Fibroblast of lung (primary cell): ENCODE measurements around the gene CELF5. TPM values are rescaled to one million over a fixed set of nuclear protein-coding genes. Genes with fewer than 3 reads are reported as not detected.

Source experiments
- DNase-seq, 2 donors: peaks; one replicate each; pipeline versions ENCODE4 v3.0.0 to v3.0.0-alpha.2; 2010; ENCODE audit warnings: low read depth in 2 of 2
- H2AFZ ChIP-seq: 2 replicates; pipeline ENCODE4 v1.5.1; 2012; ENCODE audit warnings: low read length, control low read depth, inconsistent platforms
- H3K27ac ChIP-seq: 2 replicates; pipeline ENCODE4 v1.5.1; 2011; ENCODE audit warnings: low read length, control low read depth; ENCODE audit not compliant: insufficient read depth
- H3K27me3 ChIP-seq: 2 replicates; pipeline ENCODE4 v1.5.1; 2011; ENCODE audit warnings: mild to moderate bottlenecking, low read length; ENCODE audit not compliant: control insufficient read depth, insufficient read depth
- H3K36me3 ChIP-seq: 2 replicates; pipeline ENCODE4 v1.5.1; 2011; ENCODE audit warnings: low read length; ENCODE audit not compliant: control insufficient read depth, insufficient read depth
- H3K4me1 ChIP-seq: 2 replicates; pipeline ENCODE4 v1.5.1; 2011; ENCODE audit warnings: low read length; ENCODE audit not compliant: control insufficient read depth, insufficient read depth; ENCODE audit errors: extremely low read depth
- H3K4me2 ChIP-seq: 2 replicates; pipeline ENCODE4 v1.5.1; 2011; ENCODE audit warnings: low read length, control low read depth; ENCODE audit not compliant: insufficient read depth; ENCODE audit errors: extremely low read depth
- H3K4me3 ChIP-seq, 4 experiments: fragments of 200-600 bp in 1 of 4; sonication (generic) in 1 of 4; replicated peaks in 1 of 4; 2 replicates each; pipeline ENCODE4 v1.5.1; 2011 to 2016; ENCODE audit warnings: low read length in 4 of 4, low read depth in 3 of 4, mild to moderate bottlenecking in 3 of 4, control low read depth in 2 of 4, inconsistent platforms in 1 of 4, mixed read lengths in 1 of 4; ENCODE audit not compliant: insufficient read depth in 1 of 4; ENCODE audit errors: control extremely low read depth in 1 of 4
- H3K79me2 ChIP-seq: 2 replicates; pipeline ENCODE4 v1.5.1; 2012; ENCODE audit warnings: mild to moderate bottlenecking, low read length, inconsistent platforms; ENCODE audit not compliant: control insufficient read depth, insufficient read depth
- H3K9ac ChIP-seq: 2 replicates; pipeline ENCODE4 v1.5.1; 2011; ENCODE audit warnings: mild to moderate bottlenecking, low read length, control low read depth; ENCODE audit not compliant: insufficient read depth
- H3K9me3 ChIP-seq: 2 replicates; pipeline ENCODE4 v1.5.1; 2012; ENCODE audit warnings: low read depth, low read length; ENCODE audit not compliant: control insufficient read depth, insufficient read depth
- H4K20me1 ChIP-seq: 2 replicates; pipeline ENCODE4 v1.5.1; 2011; ENCODE audit warnings: low read length; ENCODE audit not compliant: control insufficient read depth, insufficient read depth; ENCODE audit errors: extremely low read depth
- CTCF ChIP-seq, 2 donors: IDR thresholded peaks in 1 of 2; conservative IDR thresholded peaks in 1 of 2; 1 replicate in 1 of 2; 2 replicates in 1 of 2; pipeline ENCODE4 v1.5.1; 2011 to 2012; ENCODE audit warnings: low read length in 2 of 2, control low read depth in 1 of 2, inconsistent platforms in 1 of 2, low read depth in 1 of 2, mild to moderate bottlenecking in 1 of 2
- EZH2 ChIP-seq: IDR thresholded peaks from 2 replicates; pipeline ENCODE4 v1.5.1; 2012; ENCODE audit warnings: low read length, control low read depth, mild to moderate bottlenecking; ENCODE audit errors: missing control alignments
- polyA plus RNA-seq, 2 donors: library from polyadenylated mRNA; depleted of rRNA in 1 of 2; stranded (reverse) in 1 of 2; unstranded in 1 of 2; fragments of >200 nt; gene quantifications; 2 replicates each; pipeline ENCODE4 v1.2.1, GENCODE V29; 2011 to 2012; ENCODE audit warnings: missing spikeins in 1 of 2
- total RNA-seq: library from RNA; depleted of rRNA; stranded (reverse); fragments of >200 nt; gene quantifications from 2 replicates; pipeline ENCODE4 v1.2.1, GENCODE V29; 2014

The CELF5 gene
- total and polyA plus RNA-seq, 2 donors (not counting 1 experiment from before 2014, with no cell fraction given), result under 0.01 TPM; not detected in 1

- H3K79me2 ChIP-seq, result no peaks in the 10 kb centered on the region
- TF ChIP-seq EZH2, result no peak
- peak in 1 of 2 donors; percentile 32 for TF ChIP-seq CTCF (conservative IDR thresholded peaks at IDR 0.05 in 1 of 2, IDR thresholded peaks at IDR 0.05 in 1 of 2; ENCODE audit: low read depth in 1 of 2, low read length in 2 of 2)
- peaks cover 11% of the 10 kb centered on the region for H3K27me3 ChIP-seq
- H4K20me1 ChIP-seq, result no peaks in the 10 kb centered on the region
- no peaks in the 10 kb centered on the region for H3K36me3 ChIP-seq
- no peak overlapping the region for H3K9ac ChIP-seq
- peaks cover 2% of the 10 kb centered on the region for H3K4me1 ChIP-seq
- DNase-seq, result peak; percentile 49 to 72
- H3K4me2 ChIP-seq, result peak overlapping the region; percentile 64
- H3K27ac ChIP-seq, result no peak overlapping the region
- peak overlapping the region; percentile 69 for H2AFZ ChIP-seq
- no peaks in the 10 kb centered on the region for H3K9me3 ChIP-seq
- H3K4me3 ChIP-seq, result peak overlapping the region; percentile 26 to 44 (median 34)
Measured at GRCh38 chr19:3275583-3276340, 51.3 kb downstream of the CELF5 start.

GRCh38 chr19:3276341-3276799 is 51.9 kb downstream of the CELF5 start:
- no peak overlapping the region for H3K4me3 ChIP-seq
- no peak overlapping the region for H3K27ac ChIP-seq
- H3K9ac ChIP-seq, result no peak overlapping the region
- no peak overlapping the region for H2AFZ ChIP-seq
- H3K79me2 ChIP-seq, result no peaks in the 10 kb centered on the region
- H4K20me1 ChIP-seq, result no peaks in the 10 kb centered on the region
- no peak for DNase-seq
- no peaks in the 10 kb centered on the region for H3K9me3 ChIP-seq
- peaks cover 2% of the 10 kb centered on the region for H3K4me1 ChIP-seq
- H3K4me2 ChIP-seq, result no peak overlapping the region
- no peaks in the 10 kb centered on the region for H3K36me3 ChIP-seq
- peaks cover 12% of the 10 kb centered on the region for H3K27me3 ChIP-seq
- TF ChIP-seq CTCF (conservative IDR thresholded peaks at IDR 0.05 in 1 of 2, IDR thresholded peaks at IDR 0.05 in 1 of 2; ENCODE audit: low read depth in 1 of 2, low read length in 2 of 2) (no peak), EZH2 (no peak)

GRCh38 chr19:3277649-3278048 is 53.2 kb downstream of the CELF5 start:
- H3K4me1 ChIP-seq, result peaks cover 2% of the 10 kb centered on the region
- no peak overlapping the region for H3K9ac ChIP-seq
- no peak for DNase-seq
- H3K4me2 ChIP-seq, result no peak overlapping the region
- H3K79me2 ChIP-seq, result no peaks in the 10 kb centered on the region
- no peak overlapping the region for H2AFZ ChIP-seq
- no peak overlapping the region for H3K27ac ChIP-seq
- no peak overlapping the region for H3K4me3 ChIP-seq
- no peaks in the 10 kb centered on the region for H3K36me3 ChIP-seq
- TF ChIP-seq EZH2, result no peak
- H4K20me1 ChIP-seq, result no peaks in the 10 kb centered on the region
- peaks cover 15% of the 10 kb centered on the region for H3K27me3 ChIP-seq
- H3K9me3 ChIP-seq, result no peaks in the 10 kb centered on the region
